RCC 7860 (cell line): ENCODE results near the gene CD58.
A peak's percentile ranks its signal among the peaks of the same experiment; 100 is the strongest.

Source experiments
- DNase-seq: peaks from one replicate; pipeline ENCODE4 v3.0.0-alpha.2; 2015; ENCODE audit warnings: low spot score
- FAIRE-seq: peaks from 2 replicates; lab custom pipeline; 2012; peaks lifted over from hg19 to GRCh38; lab: Jason Lieb, UNC

CD58 gene

DNA sequence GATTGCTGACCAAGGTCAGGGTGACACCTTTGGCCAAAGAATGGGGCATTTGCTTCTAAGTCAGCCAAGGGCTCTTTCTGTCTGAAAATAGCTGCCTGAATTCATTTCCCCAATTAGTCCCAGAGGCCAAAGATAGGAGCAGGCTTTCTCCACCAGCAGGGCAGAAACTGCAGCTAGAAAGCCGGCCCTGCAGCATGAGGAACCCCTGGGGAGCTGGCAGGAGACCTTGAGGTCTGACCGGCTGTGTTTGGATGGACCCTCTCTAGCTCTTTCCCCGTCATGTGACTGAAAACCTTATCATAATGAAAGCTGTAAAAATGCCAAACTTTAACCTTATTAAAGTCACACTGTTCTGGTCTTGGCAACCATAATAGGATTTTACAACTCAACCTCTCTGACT lies 93.4 kb downstream of the CD58 start:
- FAIRE-seq (no peak), DNase-seq (no peak)

DNA sequence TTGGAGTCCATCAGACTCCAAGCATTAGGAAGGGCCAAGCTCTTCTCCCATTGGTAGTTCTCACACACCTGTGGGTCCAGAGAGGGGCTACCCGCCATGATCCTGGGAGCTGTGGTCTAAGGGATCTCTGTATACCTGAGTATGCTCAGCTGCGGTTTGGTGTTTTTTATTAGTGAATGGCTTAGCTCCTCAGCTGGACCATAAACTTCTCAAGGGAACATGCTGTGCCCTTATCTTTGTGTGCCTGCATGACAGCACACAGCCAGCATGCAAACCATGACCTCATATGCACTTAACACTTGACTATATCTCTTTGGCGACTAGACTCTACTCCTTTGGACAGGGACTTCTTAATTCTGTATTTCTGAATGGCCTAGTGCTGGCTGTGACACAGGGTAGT lies 94.5 kb downstream of the CD58 start:
- DNase-seq: no peak
- no peak for FAIRE-seq

DNA sequence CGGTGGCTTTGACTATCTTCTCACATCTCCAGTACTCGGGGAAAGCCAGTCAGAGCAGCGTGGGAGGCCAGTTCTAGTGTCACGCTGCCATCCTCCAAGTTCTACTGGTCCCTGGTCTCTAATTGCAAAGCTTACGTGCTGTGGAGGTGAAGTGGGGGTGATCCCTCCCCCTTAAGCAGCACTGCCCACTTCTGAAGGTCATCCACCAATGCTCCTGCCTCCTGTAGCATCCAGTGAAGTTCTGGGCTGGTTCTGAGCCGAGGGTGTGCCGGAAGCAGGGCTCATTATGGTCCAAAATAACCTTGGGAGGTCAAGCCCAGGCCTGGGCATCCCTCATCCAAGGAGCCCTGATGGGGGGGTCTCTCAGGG lies 95.0 kb downstream of the CD58 start:
- DNase-seq (no peak), FAIRE-seq (no peak)

DNA sequence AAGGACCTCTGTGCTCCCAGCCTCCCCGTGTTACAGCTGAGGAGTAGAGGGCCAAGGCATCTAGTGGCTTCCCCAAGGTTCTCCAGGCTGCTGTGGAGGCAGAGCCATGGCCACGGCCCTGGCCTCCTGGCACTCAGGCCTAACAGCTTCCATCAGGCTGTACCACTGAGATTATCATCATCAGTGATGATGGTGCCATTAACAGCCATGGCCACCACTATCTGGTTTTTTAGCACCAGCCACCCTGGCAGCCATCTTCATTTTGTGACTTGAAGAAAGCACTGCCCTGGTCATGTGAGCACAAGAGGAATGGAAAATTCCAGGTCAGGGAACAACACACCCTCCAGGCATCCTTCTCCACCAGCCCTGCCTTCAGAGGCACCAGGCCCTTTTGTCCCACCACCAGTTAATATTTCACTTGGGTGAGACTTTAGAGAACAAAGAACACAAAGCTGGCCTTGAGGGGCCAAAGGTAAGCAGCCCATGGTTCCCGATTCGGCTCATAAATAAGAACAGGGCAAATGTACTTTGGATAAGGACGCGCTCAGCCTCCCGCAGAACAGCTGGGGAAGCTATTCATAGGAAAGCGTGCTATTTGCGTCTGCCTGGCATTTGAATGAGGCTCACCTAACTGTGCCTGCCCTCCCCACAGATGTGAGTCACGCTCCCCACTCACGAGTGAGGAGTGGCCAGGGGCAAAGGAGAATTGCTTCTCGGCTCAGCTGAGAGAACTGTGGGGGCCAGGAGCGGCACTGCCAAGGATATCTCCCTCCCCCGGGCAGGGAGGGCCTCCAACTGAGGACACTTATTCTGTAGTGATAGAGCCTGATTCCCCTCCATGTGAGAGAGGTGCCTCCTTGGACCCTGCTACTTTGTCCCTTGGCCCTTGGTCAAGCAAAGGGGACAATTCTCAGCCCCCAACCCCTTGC lies 95.6 kb downstream of the CD58 start:
- DNase-seq (no peak), FAIRE-seq (no peak)

DNA sequence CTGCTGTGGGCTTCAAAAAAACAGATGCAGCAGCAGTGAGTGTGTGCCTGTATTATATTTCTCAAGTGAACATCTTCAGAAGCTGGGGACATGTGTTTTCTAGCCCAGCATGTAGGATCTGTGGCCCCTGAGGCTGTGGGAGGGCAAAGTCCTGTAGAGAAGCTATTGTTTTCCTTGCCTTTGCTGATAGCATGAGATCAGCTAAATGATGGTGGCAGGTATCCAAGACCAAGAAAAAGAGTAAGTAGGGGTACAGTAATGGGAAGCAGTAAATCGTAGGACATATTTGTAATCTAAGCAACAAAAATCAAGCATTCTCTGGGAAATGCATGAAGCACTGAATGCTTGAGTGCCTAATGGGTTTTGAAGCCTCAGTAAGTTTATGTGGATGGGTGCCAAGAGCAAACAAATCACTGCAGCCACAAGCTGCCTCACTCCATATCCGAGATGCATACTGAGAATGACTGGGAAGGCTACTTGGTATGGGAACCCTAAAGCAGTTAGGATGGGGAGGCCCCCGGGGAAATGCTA lies 98.3 kb downstream of the CD58 start:
- FAIRE-seq (peak; percentile 54), DNase-seq (peak; percentile 16)

DNA sequence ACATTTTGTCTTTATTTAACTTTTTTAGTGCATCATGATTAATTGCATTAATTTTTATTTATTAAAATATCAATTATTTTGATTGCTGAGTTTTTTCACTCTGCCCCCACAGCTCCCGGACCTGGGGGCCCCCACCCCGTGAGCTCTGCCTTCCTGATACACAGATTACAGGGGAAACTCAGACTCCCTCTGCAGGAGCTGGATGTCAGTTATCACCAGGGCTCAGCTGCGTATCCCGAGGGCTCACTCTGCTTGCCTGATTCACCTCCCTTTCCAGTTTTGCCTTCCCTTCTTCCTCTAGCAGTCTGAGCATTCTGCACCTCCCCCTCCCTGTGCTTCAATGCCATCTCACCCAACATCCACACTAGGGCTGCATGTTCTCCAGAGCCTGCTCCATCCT lies 99.6 kb downstream of the CD58 start:
- FAIRE-seq: no peak
- DNase-seq: no peak

DNA sequence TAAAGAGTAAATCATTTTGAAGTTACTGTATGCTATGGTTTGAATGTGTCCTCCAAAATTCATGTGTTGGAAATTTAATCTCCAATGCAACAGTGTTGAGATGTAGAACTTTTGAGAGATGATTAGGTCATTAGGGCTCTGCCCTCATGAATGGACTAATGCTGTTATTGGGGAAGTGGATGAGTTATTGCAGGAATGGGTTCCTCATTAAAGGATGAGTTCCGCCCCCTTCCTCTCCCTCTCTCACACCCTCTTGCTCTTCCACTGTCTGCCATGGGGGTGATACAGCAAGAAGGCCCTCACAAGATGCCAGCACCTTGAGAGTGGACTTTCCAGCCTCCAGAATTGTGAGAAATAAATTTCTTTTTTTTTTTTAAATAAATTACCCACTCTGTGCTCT lies 100.2 kb downstream of the CD58 start:
- FAIRE-seq (no peak), DNase-seq (no peak)

DNA sequence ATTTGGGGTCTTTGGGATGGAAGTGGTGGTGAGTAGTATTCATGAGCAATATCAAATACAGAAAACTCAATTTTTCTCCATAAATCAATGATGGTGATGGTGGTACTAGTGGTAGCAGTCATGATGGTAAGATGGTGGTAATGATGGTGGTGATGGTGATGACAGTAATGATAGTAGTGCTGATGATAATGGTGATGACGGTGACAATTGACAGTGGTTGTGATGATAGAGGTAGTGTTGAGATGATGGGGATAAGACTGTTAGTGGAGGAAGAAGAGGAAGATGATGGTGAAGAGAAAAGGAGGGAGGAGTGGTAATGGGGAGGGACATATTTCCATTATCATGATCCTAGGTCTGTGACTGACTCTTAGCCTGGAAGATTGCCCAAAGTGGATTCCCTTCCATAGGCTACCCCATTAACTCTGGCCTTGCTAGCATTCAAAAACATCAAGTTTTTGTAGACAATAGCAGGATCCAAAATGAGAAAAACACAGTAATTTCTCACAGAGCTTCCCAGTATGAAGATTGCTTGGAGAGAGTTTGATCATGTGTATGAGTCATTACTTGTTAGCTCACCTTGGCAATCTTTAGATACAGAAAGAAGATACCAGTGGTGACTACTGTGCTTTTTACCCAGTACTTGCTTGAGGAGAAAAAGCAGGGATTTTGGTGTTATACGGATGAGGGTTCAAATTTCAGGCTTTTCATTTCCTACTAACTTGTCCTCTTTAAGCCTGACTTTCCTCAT lies 103.8 kb downstream of the CD58 start:
- DNase-seq: no peak
- no peak for FAIRE-seq

DNA sequence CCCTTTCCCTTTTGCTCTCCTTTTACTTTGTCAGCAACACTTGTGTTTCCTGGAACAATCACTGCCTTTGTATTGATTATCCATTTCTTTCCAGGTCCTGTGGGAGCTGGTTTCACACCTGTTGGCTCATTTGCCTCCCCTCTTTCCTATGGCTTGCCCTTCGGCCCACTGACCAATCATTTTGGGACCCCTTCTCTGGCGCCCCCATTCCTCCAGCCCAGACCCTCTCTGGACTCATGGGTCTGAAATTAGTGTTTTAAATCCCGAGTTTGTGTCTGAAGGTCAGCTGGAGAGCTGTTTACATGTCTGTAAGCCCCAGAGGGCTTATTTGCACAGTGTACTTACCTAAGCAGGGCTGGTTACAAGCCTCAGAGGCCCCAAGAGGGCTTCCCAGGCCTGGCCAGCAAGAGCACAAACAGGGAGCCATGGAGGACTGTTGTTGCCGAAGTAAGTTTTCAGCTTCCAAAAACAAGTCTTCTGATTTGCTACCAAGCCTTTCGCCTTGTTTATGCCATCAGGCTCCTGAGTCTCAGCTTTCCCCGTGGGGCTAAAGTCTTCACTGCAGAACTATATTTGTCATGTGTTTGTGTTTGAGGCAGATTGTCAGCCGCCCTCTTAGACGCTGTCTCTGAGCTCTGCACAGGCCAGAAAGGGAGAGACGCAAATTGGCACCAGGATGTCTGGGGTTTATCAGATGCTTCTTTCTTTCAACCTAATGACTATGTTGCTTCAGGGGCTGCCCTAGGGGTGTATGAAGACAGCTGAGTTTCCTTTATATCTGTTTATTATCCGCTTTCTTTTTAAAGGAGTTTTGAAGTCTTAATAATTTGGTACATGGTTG lies 104.8 kb downstream of the CD58 start:
- FAIRE-seq: no peak
- no peak for DNase-seq

DNA sequence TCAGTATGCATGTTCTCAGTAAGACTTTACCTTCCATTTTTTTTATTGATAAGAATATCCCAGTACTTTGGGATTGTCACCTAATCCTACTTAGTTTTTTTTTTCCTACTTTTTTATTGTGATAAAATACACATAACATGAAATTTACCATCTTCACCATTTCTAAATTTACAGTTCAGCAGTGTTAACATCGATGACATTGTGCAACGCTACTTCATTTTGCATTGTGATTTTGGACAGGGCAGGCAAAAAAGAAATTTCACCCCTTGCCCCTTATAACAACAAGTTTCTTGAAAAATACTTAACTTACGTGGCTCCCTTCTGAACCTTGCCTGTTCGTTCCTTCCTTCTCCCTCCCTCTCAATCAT lies 105.4 kb downstream of the CD58 start:
- FAIRE-seq: no peak

More for the DNA sequence above, 105.4 kb downstream of the CD58 start:
- DNase-seq: no peak
